Naive thymus-derived CD4-positive, alpha-beta T cell (primary cell): ENCODE measurements around the gene CLDND2. TPM values are rescaled to one million over a fixed set of nuclear protein-coding genes. Genes with fewer than 3 reads are reported as not detected.
"Not testable (repeated sequence)": the region's sequence is repeated elsewhere in the genome, so short reads cannot be mapped to it uniquely, and the experiment has no call there.

Experiments
- ATAC-seq: fragments of 150-1000 bp; cut with Tn5 transposase; 2 replicates; pipeline ENCODE4 v1.10.0; 2021; ENCODE audit warnings: mild to moderate bottlenecking, moderate library complexity
- CTCF ChIA-PET: fragments of 350-600 bp; sonication (Branson Sonifier 250); formaldehyde crosslinking; loops from one replicate; lab custom pipeline; 2021; ENCODE audit warnings: antibody characterized with exemption; lab: Charles Lee
- POLR2A ChIA-PET: fragments of 350-600 bp; sonication (Branson Sonifier 250); formaldehyde crosslinking; loops from one replicate; lab custom pipeline; 2021; ENCODE audit warnings: antibody characterized with exemption, inconsistent platforms; lab: Charles Lee
- DNase-seq, 9 donors: peaks; one replicate each; pipeline versions ENCODE4 v3.0.0 to v3.0.0-alpha.2; 2020 to 2022; ENCODE audit warnings: mixed read lengths in 1 of 9
- H3K27ac ChIP-seq: one replicate; pipeline ENCODE4 v1.7.0; 2013; ENCODE audit warnings: mild to moderate bottlenecking, low read depth, low read length, moderate library complexity
- H3K27me3 ChIP-seq, 2 donors: one replicate each; pipeline ENCODE4 v1.7.0; 2013; ENCODE audit warnings: low read length in 2 of 2, mild to moderate bottlenecking in 2 of 2, moderate library complexity in 2 of 2; ENCODE audit not compliant: control insufficient read depth in 2 of 2, insufficient read depth in 2 of 2
- H3K36me3 ChIP-seq, 3 experiments: 1 replicate in 2 of 3; 2 replicates in 1 of 3; pipeline ENCODE4 v1.7.0; 2013; ENCODE audit warnings: low read length in 3 of 3, mild to moderate bottlenecking in 3 of 3, moderate library complexity in 1 of 3; ENCODE audit not compliant: insufficient read depth in 3 of 3, control insufficient read depth in 2 of 3
- H3K4me1 ChIP-seq, 2 donors: one replicate each; pipeline ENCODE4 v1.7.0; 2013; ENCODE audit warnings: low read length in 2 of 2, mild to moderate bottlenecking in 2 of 2, moderate library complexity in 1 of 2; ENCODE audit not compliant: control insufficient read depth in 2 of 2, insufficient read depth in 2 of 2
- H3K4me3 ChIP-seq: 2 replicates; pipeline ENCODE4 v1.7.0; 2013; ENCODE audit warnings: mild to moderate bottlenecking, low read length
- H3K9me3 ChIP-seq, 3 experiments: 1 replicate in 2 of 3; 2 replicates in 1 of 3; pipeline ENCODE4 v1.7.0; 2013; ENCODE audit warnings: low read length in 3 of 3; ENCODE audit not compliant: control insufficient read depth in 2 of 3
- H3K27ac Mint-ChIP-seq, 9 donors: one replicate each; pipeline ENCODE4 v1.8.0; 2020 to 2022; ENCODE audit warnings: mixed read lengths in 9 of 9, mild to moderate bottlenecking in 8 of 9, moderate library complexity in 5 of 9, inconsistent platforms in 2 of 9
- H3K27me3 Mint-ChIP-seq, 5 donors: one replicate each; pipeline ENCODE4 v1.8.0; 2021 to 2022; ENCODE audit warnings: mixed read lengths in 5 of 5, mild to moderate bottlenecking in 1 of 5
- H3K36me3 Mint-ChIP-seq, 5 donors: one replicate each; pipeline ENCODE4 v1.8.0; 2020 to 2022; ENCODE audit warnings: mixed read lengths in 5 of 5, mild to moderate bottlenecking in 3 of 5, inconsistent platforms in 1 of 5
- H3K4me1 Mint-ChIP-seq, 7 donors: one replicate each; pipeline ENCODE4 v1.8.0; 2020 to 2022; ENCODE audit warnings: mixed read lengths in 7 of 7, mild to moderate bottlenecking in 3 of 7, inconsistent platforms in 1 of 7
- H3K4me3 Mint-ChIP-seq, 10 donors: one replicate each; pipeline ENCODE4 v1.8.0; 2020 to 2022; ENCODE audit warnings: mild to moderate bottlenecking in 10 of 10, mixed read lengths in 10 of 10, moderate library complexity in 6 of 10, inconsistent platforms in 2 of 10
- H3K9me3 Mint-ChIP-seq, 11 donors: one replicate each; pipeline ENCODE4 v1.8.0; 2020 to 2022; ENCODE audit warnings: mixed read lengths in 11 of 11, mild to moderate bottlenecking in 4 of 11, inconsistent platforms in 1 of 11, moderate library complexity in 1 of 11
- intact Hi-C, 2 donors: fragments of 100-400 bp; cut with micrococcal nuclease; formaldehyde crosslinking; loops; one replicate each; pipeline ENCODE4 v1.15.1; 2023
- polyA plus RNA-seq, 2 donors: library from polyadenylated mRNA; unstranded; fragments of 300-500 nt; fragmentation: Illumina TruSeq; gene quantifications; one replicate each; pipeline ENCODE4 v1.2.3, GENCODE V29; 2021
- total RNA-seq, 6 experiments: library from RNA in 5 of 6; stranded (reverse) in 5 of 6; gene quantifications; 1 replicate in 5 of 6; 2 replicates in 1 of 6; pipeline ENCODE4 v1.2.3 and lab custom pipeline; 2021 to 2026

Gene CLDND2, protein sequence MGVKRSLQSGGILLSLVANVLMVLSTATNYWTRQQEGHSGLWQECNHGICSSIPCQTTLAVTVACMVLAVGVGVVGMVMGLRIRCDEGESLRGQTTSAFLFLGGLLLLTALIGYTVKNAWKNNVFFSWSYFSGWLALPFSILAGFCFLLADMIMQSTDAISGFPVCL
- total RNA-seq (10 to 100 TPM in 1 of 5 experiments, 1 to 10 TPM in 1, under 1 TPM in 1, not detected in 2; 0.32 to 13.3 (median 4.4) TPM), polyA plus RNA-seq (not detected), total RNA-seq (lab: John Stamatoyannopoulos, UW) (not detected)

DNA sequence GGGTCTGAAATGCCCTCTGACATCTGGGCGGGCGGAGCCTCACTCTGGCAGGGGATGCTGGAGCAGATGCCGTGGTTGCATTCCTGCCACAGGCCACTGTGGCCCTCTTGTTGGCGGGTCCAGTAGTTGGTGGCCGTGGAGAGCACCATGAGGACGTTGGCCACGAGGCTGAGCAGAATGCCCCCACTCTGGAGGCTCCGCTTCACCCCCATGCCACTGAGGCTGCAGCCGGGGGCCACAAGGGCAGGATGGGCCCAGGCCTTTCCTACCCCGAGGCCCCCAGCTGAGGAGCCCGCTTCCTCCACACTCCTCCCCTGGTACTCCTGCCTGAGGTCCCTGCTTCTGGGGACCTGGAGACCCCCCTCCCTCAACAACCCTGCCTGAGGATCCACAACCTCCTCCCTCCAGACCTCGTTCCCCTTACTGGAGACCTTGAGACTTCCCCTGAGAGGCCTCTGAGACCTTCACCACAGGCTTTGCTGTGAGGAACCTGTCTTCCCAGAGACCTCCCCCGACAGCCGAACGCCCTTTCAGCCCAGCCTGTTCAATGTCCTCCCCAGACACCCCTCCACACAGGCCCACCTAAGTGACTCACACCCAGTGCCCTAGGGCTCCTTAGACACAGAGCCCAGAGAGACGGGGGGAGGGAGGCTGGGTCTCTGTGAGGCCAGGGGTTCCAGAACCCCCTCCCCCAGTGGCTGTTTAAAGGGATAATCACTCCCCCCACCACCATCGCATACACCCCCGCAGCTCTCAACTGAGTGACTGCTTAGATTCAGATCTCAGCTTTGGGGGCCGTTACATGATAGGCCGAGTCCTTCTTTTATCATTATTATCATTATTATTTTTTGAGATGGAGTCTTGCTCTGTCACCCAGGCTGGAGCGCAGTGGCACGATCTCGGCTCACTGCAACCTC, at the start of gene CLDND2:
TSS of gene CLDND2 (minus strand) at position 638 of the 917 bp plus-strand sequence. CDS start at position 212, 426 bp downstream.
- ChIA-PET POLR2A (interaction anchor here (0.8 kb wide), 1 partner anchor 25 kb away, joined by 3 read pairs; no protein-coding TSS in a partner anchor), CTCF (no interaction called here)
- Histone ChIP-seq H3K9me3 (no peaks in the 10 kb centered on the region), H3K4me3 (peak within 1 kb of the TSS; percentile 96), H3K27ac (peak within 1 kb of the TSS; percentile 81), H3K4me1 (peaks cover 23 to 28% of the 10 kb centered on the region in 2 donors), H3K36me3 (no peaks in the 10 kb centered on the region), H3K27me3 (no peaks in the 10 kb centered on the region)
- peaks cover 53 to 82% (median 58%) of the 10 kb centered on the region in 7 donors for H3K4me1 Mint-ChIP-seq
- peaks cover 0 to 8% (median 0%) of the 10 kb centered on the region in 5 donors for H3K36me3 Mint-ChIP-seq
- H3K4me3 Mint-ChIP-seq = peak within 1 kb of the TSS; percentile 92 to 100 (median 98)
- no peaks in the 10 kb centered on the region for H3K27me3 Mint-ChIP-seq
- DNase-seq (peak in 2 of 9 donors; percentile 7 to 18), ATAC-seq (no peak)
- H3K27ac Mint-ChIP-seq = peak within 1 kb of the TSS in 8 of 9 donors; percentile 88 to 98 (median 95)
- H3K9me3 Mint-ChIP-seq = no peaks in the 10 kb centered on the region
- intact Hi-C loops = loop anchor here (5.0 to 10.0 kb wide), 3 partner anchors 984 to 1551 kb away; partner anchors contain the start of genes MED25 (in 1 of the 2) and POLD1 (in 1 of the 2)

- no peaks in the 10 kb centered on the region for H3K36me3 ChIP-seq
- no peaks in the 10 kb centered on the region for H3K36me3 Mint-ChIP-seq
- H3K9me3 ChIP-seq = no peaks in the 10 kb centered on the region
- no peak overlapping the region for H3K27ac ChIP-seq
- no peaks in the 10 kb centered on the region for H3K27me3 ChIP-seq
- H3K4me3 Mint-ChIP-seq = no peak overlapping the region
- peaks cover 16 to 30% (median 24%) of the 10 kb centered on the region in 5 donors for H3K27me3 Mint-ChIP-seq
- CTCF ChIA-PET = interaction anchor here (1.0 to 2.4 kb wide), 4 partner anchors 15 to 97 kb away, joined by 3 to 9 read pairs (median 4); no protein-coding TSS in a partner anchor
- H3K27ac Mint-ChIP-seq = no peak overlapping the region
- POLR2A ChIA-PET = no interaction called here
- peaks cover 0 to 7% (median 0%) of the 10 kb centered on the region in 11 donors for H3K9me3 Mint-ChIP-seq
- ATAC-seq = peak; percentile 31
- peaks cover 0 to 12% (median 0%) of the 10 kb centered on the region in 7 donors for H3K4me1 Mint-ChIP-seq
- H3K4me3 ChIP-seq = no peak overlapping the region
- DNase-seq = no peak
- intact Hi-C loops = no loop called here
- no peaks in the 10 kb centered on the region for H3K4me1 ChIP-seq
These were observed 49.0 kb upstream of the CLDND2 start for GRCh38 chr19:51417810-51418157.

- peaks cover 14 to 27% (median 22%) of the 10 kb centered on the region in 5 donors for H3K27me3 Mint-ChIP-seq
- peak within 1 kb of the TSS in 1 of 9 donors; percentile 48 for H3K27ac Mint-ChIP-seq
- H3K9me3 Mint-ChIP-seq = peaks cover 0 to 4% (median 0%) of the 10 kb centered on the region in 11 donors
- intact Hi-C loops = no loop called here
- DNase-seq = peak in 1 of 9 donors; percentile 47
- peak; percentile 81 for ATAC-seq
- POLR2A ChIA-PET = no interaction called here
- H3K4me1 Mint-ChIP-seq = peaks cover 0 to 12% (median 0%) of the 10 kb centered on the region in 7 donors
- Histone ChIP-seq H3K4me3 (no peak within 1 kb of the TSS), H3K36me3 (no peaks in the 10 kb centered on the region), H3K27me3 (no peaks in the 10 kb centered on the region), H3K9me3 (no peaks in the 10 kb centered on the region), H3K4me1 (no peaks in the 10 kb centered on the region), H3K27ac (no peak within 1 kb of the TSS)
- H3K4me3 Mint-ChIP-seq = peak within 1 kb of the TSS in 1 of 10 donors; percentile 37
- H3K36me3 Mint-ChIP-seq = no peaks in the 10 kb centered on the region
- CTCF ChIA-PET = interaction anchor here (0.8 to 1.7 kb wide), 4 partner anchors 14 to 54 kb away, joined by 3 read pairs; no protein-coding TSS in a partner anchor
These were observed 48.5 kb upstream of the CLDND2 start, which contains the start of gene SIGLEC10 for GRCh38 chr19:51417107-51417809. SIGLEC10 (minus strand) TSS chr19:51417642; CDS start chr19:51417581, 61 bp downstream.

DNA sequence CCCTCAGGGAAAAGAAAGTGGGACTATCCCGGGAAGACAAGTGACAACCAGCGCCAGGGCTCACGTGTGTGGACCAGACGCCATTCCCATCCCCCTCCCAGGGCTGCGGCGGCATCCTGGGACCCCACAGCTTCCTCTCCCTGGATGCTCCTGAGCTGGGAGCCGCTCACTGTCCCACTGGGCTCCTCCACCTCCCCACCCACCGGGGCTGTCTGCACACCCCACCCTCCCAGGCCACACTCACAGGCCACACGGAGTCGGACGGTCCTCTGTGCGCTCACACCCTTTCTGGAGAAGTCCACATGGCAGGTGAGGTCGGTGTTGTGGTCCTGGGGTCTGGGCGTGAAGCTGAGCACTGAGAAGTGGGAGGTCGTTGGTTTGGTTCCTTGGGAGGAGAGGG, 47.6 kb upstream of the CLDND2 start:
- H3K27me3 ChIP-seq, H3K9me3 Mint-ChIP-seq, POLR2A ChIA-PET, H3K4me3 Mint-ChIP-seq, H3K4me3 ChIP-seq, intact Hi-C loops, H3K36me3 Mint-ChIP-seq, DNase-seq, ATAC-seq, H3K36me3 ChIP-seq, H3K4me1 ChIP-seq, H3K4me1 Mint-ChIP-seq, H3K27ac ChIP-seq, H3K27ac Mint-ChIP-seq, H3K9me3 ChIP-seq: not testable (repeated sequence)
- CTCF ChIA-PET = interaction anchor here (0.8 to 1.7 kb wide), 2 partner anchors 23 to 38 kb away, joined by 3 read pairs; no protein-coding TSS in a partner anchor
- peaks cover 14 to 29% (median 19%) of the 10 kb centered on the region in 5 donors for H3K27me3 Mint-ChIP-seq

DNA sequence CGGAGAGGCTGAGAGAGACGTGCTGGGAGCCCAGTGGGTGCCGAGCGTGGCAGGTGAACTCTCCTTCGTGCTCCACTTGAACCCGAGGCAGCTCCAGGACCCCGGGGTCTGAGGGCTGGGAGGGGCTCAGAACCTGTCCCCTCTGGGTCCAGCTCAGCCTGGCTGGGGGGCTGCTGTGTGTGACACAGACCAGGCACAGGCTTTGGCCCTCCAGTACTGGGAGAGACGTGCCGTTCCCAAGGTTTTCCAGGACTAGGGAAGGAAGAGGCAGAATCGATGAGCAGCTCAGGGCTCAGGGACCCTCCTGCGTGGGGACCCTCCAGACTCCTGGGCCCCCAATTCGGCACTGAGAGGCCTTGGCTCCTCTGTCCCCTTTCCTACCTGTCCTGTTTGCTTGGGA, 46.4 kb upstream of the CLDND2 start:
- ChIA-PET POLR2A (no interaction called here), CTCF (no interaction called here)
- no peaks in the 10 kb centered on the region for H3K36me3 ChIP-seq
- H3K4me1 ChIP-seq = no peaks in the 10 kb centered on the region
- H3K4me3 ChIP-seq = no peak overlapping the region
- no peak overlapping the region for H3K4me3 Mint-ChIP-seq
- no peaks in the 10 kb centered on the region for H3K36me3 Mint-ChIP-seq
- H3K9me3 ChIP-seq = no peaks in the 10 kb centered on the region
- no peaks in the 10 kb centered on the region for H3K27me3 ChIP-seq
- peaks cover 0 to 4% (median 0%) of the 10 kb centered on the region in 11 donors for H3K9me3 Mint-ChIP-seq
- intact Hi-C loops = no loop called here
- ATAC-seq (no peak), DNase-seq (no peak)
- H3K27ac ChIP-seq = no peak overlapping the region
- H3K4me1 Mint-ChIP-seq = peaks cover 0 to 7% (median 0%) of the 10 kb centered on the region in 7 donors
- H3K27ac Mint-ChIP-seq = no peak overlapping the region
- peaks cover 12 to 26% (median 14%) of the 10 kb centered on the region in 5 donors for H3K27me3 Mint-ChIP-seq
